NCI-H2196 (cell line): ENCODE results near the gene INSIG2.

Source experiments
- DNase-seq: peaks from one replicate; lab custom pipeline; 2025; ENCODE audit not compliant: unreplicated experiment; lab: John Stamatoyannopoulos, UW

Gene INSIG2

DNA sequence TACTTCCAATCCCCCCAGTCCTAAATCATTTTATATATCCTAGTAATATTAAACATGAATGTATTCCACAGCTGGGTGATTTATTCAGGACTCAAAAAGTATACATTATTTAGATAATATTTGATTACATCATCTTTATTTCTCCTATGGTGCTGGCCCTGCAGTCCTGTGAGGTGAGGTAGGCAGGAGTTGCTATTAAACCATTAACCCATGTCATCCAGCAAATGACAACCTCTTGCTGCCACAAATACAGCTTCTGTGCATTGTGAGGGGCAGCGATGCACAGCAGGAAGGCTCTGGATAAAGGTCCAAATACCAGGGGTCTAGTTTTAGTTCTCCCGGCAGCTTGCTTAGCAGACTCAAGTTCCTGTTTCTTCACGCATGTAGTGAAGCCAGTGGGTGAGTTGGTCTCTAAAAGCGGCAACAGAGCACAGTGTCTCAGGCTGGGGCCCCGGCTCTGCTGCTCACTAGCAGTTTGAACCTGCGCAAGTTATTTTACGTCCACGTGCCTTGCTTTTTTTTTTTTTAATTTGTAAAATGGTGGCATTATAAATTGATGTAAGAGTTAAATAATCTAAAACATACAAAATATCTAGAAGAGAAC is 36.1 kb downstream of the INSIG2 start:
- no peak for DNase-seq

DNA sequence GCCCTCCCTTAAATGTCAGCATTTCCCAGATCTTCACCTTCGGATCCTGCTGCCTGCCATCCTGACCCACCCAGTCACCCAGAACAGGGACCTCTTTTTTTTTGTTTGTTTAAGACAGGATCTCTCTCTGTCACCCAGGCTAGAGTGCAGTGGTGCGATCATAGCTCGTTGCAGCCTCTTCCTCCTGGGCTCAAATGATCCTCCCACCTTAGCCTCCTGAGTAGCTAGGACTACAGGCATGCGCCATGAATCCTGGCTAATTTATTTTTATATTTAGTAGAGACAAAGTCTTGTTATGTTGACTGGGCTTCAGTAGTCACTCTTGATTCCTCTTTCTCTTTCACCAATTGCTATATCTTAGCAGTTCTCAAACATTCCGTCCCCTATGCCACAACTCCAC is 39.0 kb downstream of the INSIG2 start:
- DNase-seq: no peak

DNA sequence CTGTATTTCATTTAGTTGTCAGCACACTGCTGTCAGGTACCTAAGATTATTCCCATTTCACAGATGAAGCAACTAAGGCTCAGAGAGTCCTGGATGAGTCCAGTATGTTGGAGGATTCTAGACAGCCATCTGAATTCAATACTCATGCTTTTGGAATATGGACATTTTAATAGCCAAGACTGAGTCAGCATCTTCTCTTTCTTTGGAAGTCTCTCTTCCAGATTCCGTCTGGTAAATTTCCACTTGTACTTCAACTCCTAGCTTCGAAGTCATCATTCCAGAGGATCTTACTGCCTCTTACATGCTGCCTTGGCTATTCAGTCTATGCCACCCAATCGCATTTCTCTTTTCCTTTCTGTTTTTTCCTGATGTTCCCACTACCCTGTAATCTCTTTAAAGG is 40.6 kb downstream of the INSIG2 start:
- DNase-seq: no peak

DNA sequence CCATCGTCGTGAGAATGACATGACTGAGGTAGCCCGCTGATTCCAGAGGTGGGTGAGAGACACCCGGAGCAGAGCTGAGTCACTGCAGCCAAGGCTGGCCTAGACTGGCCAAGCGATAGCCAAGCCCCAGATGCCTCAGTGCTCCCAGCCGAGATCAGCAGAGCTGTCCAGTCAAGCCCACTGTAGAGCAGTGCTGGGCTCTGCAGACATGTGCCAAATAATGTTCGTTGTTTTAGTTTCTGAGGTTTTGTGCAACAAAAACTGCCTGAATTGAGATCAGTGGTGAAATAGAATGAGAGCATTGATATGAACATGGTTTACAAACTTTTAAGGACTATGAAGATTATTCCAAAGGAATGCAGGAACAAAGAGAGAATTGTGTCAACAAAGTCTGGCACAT is 42.1 kb downstream of the INSIG2 start:
- DNase-seq: no peak

DNA sequence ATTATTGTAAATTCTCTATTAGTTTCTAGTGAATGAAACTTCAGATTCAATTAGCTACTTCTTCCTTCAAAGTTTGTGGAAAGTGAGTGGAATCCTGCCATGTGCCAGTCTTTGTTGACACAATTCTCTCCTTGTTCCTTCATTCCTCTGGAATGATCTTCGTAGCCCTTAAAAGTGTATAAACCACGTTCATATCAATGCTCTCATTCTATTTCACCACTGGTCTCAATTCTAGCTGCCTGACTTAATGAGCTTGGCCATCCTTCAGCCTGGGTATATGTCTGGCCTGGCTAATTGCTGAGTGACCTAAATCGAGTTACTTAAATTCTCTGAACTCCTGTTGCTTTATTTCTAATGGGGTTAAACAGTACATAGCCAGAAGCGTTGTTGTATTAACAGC is 43.5 kb downstream of the INSIG2 start:
- DNase-seq: no peak

DNA sequence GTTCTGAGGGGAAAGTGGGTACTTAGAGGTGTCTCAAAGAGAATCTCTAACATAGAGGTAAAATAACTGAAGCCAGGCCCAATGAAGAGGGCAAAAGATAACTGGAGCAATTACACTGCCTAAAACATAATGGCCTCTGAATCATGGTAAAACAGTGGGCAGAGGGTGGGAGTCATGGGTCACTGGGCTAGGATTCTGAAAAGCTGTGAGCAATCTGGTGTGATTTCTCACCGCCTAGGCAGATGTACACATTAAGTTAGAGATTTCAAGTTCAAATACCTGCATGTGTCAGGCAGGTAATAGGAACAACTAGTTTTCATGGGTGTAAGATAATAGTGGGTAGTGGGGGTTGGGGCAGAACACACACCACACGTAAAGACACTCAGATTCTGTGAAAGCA is 45.6 kb downstream of the INSIG2 start:
- no peak for DNase-seq

DNA sequence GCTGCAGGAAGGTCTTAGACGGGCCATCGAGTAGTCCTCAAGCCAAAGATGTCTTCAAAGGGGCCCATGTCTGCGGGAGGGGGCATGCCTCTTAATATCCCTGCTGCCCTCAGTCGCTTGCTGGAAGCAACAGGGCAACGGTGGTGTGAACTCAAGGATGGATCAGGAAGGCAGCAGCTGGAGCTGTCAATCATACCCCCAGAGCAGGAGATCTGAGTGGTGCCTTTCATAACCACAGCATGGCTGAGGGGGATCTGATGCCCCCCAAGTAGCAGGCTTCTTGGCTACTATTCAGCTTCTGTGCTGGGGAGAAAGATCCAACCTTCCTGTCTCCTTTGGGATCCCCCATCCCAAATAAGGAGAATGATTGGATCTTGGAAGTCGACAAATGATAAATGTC is 46.4 kb downstream of the INSIG2 start:
- DNase-seq: no peak

DNA sequence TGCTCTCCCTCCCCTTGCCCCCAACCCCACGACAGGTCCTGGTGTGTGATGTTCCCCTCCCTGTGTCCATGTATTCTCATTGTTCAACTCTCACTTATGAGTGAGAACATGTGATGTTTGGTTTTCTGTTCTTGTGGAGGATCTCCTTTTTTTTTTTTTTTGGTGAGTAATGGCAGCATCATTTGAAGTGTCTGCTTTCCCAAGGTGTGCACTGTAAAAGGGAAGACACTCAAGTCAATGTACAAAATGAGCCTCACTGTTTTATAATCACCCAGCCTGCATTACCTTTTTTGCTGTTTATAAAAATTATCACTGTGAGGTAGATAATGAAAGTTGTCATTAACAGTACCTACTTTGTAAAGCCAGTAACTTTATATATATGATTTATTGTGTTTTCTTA is 56.9 kb downstream of the INSIG2 start:
- no peak for DNase-seq

DNA sequence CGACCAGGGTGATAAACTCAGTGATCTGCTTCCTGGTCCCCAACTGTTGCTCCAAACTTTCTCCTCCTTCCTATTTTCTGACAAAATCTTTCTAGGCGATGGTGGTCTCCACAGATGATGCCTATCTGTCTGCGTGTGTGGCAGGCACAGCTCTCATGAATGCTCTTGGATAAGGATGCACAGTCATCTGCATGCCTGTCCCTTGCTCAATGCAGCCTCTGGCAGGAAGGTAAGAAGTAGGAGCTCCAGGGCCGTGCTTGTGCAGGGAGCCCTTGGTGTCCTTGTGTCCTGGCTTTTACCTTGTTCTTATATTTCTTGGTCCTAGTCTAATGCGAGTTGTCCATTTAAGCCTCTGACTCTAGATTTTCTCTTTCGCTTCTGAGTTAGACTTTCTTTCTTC is 57.5 kb downstream of the INSIG2 start:
- DNase-seq: no peak

DNA sequence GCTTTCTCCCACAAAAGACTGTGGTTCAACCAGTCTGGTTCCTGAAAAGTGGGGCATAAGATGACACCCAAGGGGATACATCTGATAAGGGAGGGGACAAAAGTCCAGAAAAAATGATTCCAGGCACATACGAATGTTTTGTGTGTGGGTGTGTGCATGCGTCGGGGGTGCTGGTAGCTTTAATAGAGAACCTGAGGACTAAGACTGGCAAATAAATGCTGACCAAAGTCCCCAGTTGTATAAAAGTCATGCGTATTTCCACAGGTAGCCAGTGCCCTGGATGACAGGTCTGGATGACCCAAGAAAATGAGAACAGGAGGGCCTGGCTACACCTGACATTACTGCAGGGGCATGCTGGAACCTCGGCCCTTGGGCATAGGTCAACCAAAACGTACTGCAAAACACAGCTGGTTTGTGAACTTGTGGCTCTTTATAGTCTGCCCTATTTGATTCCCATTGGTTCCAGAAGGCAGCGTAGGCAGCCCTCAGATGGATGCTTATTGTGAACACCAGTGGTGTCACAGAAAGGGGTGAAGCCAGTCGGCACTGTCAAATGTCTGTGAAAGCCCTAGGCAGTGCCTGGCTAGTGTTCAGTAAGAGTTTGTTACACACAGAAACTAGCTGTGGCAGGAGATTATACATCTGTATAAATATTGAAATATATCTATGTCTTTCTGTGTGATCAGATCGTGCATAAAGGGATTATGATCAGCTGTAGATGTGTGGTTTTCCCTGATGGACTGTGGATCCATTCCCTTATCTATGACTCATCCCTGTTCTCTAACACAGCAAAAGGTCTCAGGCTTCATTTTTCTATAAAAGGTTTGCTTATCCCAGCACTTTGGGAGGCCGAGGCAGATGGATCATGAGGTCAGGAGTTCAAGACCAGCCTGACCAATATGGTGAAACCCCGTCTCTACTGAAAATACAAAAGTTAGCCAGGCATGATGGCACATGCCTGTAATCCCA is 58.3 kb downstream of the INSIG2 start:
- DNase-seq: no peak

DNA sequence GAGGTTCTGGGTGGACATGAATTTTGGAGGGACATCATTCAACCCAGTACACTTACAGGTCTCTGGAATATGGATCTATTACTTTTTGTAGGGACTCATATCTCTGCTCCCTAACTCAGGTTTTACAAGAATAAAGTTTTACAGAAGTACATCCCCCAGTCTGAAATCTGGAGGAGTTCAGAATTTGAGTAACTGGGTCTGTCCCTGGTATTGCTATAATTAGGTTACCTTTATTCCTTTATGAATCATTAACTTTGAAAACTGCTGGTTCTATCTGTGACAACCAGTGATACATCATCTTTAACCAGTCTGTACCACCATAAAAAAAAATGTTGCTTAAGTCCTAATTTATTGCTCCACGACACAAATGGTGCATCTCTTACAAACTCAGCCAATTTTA is 59.9 kb downstream of the INSIG2 start:
- no peak for DNase-seq

DNA sequence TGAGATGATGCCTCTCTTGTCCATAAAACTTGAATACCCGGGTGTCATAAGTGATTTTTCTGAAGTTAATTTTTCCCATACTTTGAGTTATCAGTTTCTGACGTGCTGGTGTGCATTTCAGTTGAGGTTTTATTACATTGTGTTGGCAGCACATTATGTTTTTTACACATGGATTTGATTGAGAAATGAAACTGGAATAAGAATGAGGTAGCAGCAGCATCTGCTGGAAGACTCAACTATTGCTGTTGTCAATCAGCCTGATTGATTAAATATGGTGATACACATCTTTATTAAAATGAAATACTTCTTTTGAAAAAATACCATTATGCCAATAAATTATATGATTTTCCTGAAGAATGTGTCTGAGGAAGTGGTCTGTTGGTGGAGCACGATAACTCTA is 60.5 kb downstream of the INSIG2 start:
- no peak for DNase-seq

DNA sequence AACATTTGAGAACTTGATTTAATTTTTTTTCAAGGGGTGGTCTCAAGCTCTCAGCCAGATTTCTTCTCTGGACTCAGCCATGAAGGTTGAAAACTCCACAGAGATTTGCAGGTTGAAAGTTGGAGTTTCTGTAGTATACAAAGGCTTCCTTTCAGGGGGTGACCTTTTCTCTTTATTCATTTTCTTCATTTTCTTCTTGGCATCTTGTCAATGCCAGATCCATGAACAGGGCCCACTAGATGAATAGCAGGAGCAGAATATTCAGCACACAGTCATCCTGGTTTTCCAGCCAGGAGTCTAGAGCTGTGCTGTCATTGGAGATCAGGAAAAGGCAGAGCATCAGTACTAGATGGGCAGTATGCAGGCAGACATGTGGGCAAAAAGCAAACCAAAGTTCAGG is 62.0 kb downstream of the INSIG2 start:
- DNase-seq: no peak

DNA sequence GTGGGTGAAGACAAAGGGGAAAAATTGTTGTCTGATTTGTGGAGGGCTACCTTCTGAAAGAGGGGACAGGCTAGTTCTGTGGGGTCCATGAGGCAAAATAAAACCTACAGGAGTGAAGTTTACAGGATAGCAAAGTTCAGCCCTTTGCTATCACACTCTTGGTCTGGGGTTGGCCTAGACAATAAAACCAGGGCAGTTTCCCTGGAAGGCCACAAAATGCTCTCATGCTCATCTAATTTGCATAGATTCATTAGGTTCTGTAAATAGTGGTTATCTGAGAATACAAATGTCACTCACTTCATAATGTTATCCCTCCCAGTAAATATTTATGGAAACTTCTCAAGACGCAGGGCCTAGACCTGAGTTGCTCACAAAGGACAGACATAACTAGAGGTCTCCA is 63.6 kb downstream of the INSIG2 start:
- no peak for DNase-seq

DNA sequence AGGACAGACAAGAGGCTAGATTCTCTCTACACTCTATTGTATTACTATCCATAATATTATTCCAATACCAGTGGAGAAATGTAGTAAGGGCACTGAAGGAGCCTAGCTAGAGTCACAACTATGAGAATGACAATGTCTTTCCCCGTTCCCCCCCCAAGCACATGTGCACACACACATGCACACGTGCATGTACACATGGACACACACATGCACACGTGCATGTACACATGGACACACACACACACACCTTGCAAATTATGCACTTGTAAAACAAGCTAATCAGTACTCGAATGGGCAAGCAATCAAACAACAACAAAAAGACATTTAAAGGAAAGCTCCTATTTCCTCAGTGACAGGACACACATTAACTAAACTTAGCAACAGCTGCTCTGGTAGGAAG is 65.2 kb downstream of the INSIG2 start:
- DNase-seq: no peak

DNA sequence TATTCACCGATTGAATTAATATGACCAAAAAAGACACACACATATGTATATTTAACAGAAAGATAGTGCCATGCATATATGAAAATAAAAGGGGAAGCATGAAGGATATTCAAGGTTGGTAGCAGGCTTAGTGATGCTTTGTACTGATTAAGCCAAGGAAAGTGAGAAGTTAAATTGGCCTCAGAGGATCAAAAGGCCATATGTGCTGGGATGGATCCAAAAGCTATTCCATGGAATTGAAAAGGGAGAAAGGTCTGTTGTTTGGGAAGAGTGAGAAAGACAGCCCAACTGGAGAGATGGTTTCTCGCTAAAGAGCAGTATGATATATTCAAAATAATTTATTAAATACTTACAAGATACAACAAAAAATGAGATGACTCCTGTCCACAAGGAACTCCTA is 65.9 kb downstream of the INSIG2 start:
- DNase-seq: no peak
